Measurements from ENCODE around the gene TTC7B. TPM values are rescaled to one million over a fixed set of nuclear protein-coding genes. Genes with fewer than 3 reads are reported as not detected.

TTC7B gene
- total RNA-seq, 1 experiment from 2014 or later, result 9.6 TPM

GRCh38 chr14:90613997-90614396, 202.2 kb downstream of the TTC7B start:
- Mint-ChIP-seq H3K36me3 (ENCODE audit: insufficient read depth, unreplicated experiment) (no peaks in the 10 kb centered on the region), H3K4me3 (ENCODE audit: low read depth, unreplicated experiment) (no peak overlapping the region), H3K27me3 (ENCODE audit: unreplicated experiment) (no peaks in the 10 kb centered on the region), H3K4me1 (ENCODE audit: low read depth, unreplicated experiment) (peaks cover 12% of the 10 kb centered on the region), H3K27ac (ENCODE audit: unreplicated experiment) (no peak overlapping the region), H3K9me3 (ENCODE audit: low read depth, unreplicated experiment) (no peaks in the 10 kb centered on the region)
- no peak for TF ChIP-seq CTCF (IDR thresholded peaks at IDR 0.05; ENCODE audit: unreplicated experiment)
- intact Hi-C loops (cut with micrococcal nuclease; ENCODE audit: unreplicated experiment), result no loop called here
- no peak for DNase-seq
- no TSS peak for BruUV-seq (replicated peaks)
- CTCF ChIA-PET, result no interaction called here

GRCh38 chr14:90613453-90613852, 202.8 kb downstream of the TTC7B start:
- BruUV-seq (replicated peaks), result no TSS peak
- H3K27ac Mint-ChIP-seq (ENCODE audit: unreplicated experiment), result no peak overlapping the region
- peaks cover 12% of the 10 kb centered on the region for H3K4me1 Mint-ChIP-seq (ENCODE audit: low read depth, unreplicated experiment)
- no peak for DNase-seq
- H3K27me3 Mint-ChIP-seq (ENCODE audit: unreplicated experiment), result no peaks in the 10 kb centered on the region
- H3K9me3 Mint-ChIP-seq (ENCODE audit: low read depth, unreplicated experiment), result no peaks in the 10 kb centered on the region
- no peak for TF ChIP-seq CTCF (IDR thresholded peaks at IDR 0.05; ENCODE audit: unreplicated experiment)
- CTCF ChIA-PET, result no interaction called here
- no peak overlapping the region for H3K4me3 Mint-ChIP-seq (ENCODE audit: low read depth, unreplicated experiment)
- intact Hi-C loops (cut with micrococcal nuclease; ENCODE audit: unreplicated experiment), result no loop called here
- no peaks in the 10 kb centered on the region for H3K36me3 Mint-ChIP-seq (ENCODE audit: insufficient read depth, unreplicated experiment)

GRCh38 chr14:90612801-90613200, 203.4 kb downstream of the TTC7B start:
- Mint-ChIP-seq H3K36me3 (ENCODE audit: insufficient read depth, unreplicated experiment) (no peaks in the 10 kb centered on the region), H3K4me3 (ENCODE audit: low read depth, unreplicated experiment) (no peak overlapping the region), H3K4me1 (ENCODE audit: low read depth, unreplicated experiment) (peaks cover 12% of the 10 kb centered on the region), H3K27me3 (ENCODE audit: unreplicated experiment) (no peaks in the 10 kb centered on the region), H3K27ac (ENCODE audit: unreplicated experiment) (no peak overlapping the region), H3K9me3 (ENCODE audit: low read depth, unreplicated experiment) (no peaks in the 10 kb centered on the region)
- intact Hi-C loops (cut with micrococcal nuclease; ENCODE audit: unreplicated experiment), result no loop called here
- no TSS peak for BruUV-seq (replicated peaks)
- no peak for TF ChIP-seq CTCF (IDR thresholded peaks at IDR 0.05; ENCODE audit: unreplicated experiment)
- CTCF ChIA-PET, result no interaction called here
- no peak for DNase-seq

- Mint-ChIP-seq H3K4me1 (ENCODE audit: low read depth, unreplicated experiment) (peaks cover 6% of the 10 kb centered on the region), H3K36me3 (ENCODE audit: insufficient read depth, unreplicated experiment) (no peaks in the 10 kb centered on the region), H3K27ac (ENCODE audit: unreplicated experiment) (no peak overlapping the region), H3K27me3 (ENCODE audit: unreplicated experiment) (no peaks in the 10 kb centered on the region), H3K9me3 (ENCODE audit: low read depth, unreplicated experiment) (no peaks in the 10 kb centered on the region), H3K4me3 (ENCODE audit: low read depth, unreplicated experiment) (no peak overlapping the region)
- TF ChIP-seq CTCF (IDR thresholded peaks at IDR 0.05; ENCODE audit: unreplicated experiment), result no peak
- DNase-seq, result no peak
- CTCF ChIA-PET, result no interaction called here
- intact Hi-C loops (cut with micrococcal nuclease; ENCODE audit: unreplicated experiment), result no loop called here
- BruUV-seq (replicated peaks), result no TSS peak
These were observed 204.3 kb downstream of the TTC7B start for GRCh38 chr14:90611936-90612335.

Measured in Calu3 (cell line).